Testis (tissue), 2 donors: ENCODE results near the gene KY.

Experiments
- POLR2A ChIP-seq: fragments of 450-650 bp; IDR thresholded peaks from one replicate; pipeline ENCODE4 v1.6.1; 2017; ENCODE audit warnings: antibody characterized with exemption, mild to moderate bottlenecking, moderate library complexity
- TF ChIP-seq, protein P1 (sequence below), 3 experiments: fragments of 450-650 bp in 2 of 3; fragments of 200-600 bp in 1 of 3; sonication (generic) in 1 of 3; IDR thresholded peaks; one replicate each; pipeline ENCODE4 v1.5.1; 2016 to 2019; ENCODE audit warnings: antibody characterized with exemption in 3 of 3, mild to moderate bottlenecking in 2 of 3, moderate library complexity in 1 of 3

DNA sequence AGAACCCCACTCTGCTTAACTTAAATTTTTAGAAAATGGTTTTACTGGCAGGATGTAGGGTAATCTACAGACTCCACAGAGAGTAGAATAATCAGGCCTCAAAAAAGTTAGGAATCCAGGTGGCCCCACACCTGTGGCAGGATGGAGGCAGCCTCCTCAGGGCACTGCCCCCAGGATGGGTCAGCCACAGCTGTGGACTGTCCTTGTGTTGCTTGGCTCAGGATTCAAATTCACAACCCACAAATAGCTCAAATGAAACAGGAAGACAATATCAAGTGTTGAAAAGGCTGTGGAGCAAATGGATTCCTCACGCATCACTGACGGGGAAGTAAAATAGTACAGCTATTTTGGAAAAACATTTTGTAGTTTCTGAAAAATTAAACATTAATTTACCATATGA, 36.8 kb upstream of the KY start:
- TF ChIP-seq, protein P1, sequence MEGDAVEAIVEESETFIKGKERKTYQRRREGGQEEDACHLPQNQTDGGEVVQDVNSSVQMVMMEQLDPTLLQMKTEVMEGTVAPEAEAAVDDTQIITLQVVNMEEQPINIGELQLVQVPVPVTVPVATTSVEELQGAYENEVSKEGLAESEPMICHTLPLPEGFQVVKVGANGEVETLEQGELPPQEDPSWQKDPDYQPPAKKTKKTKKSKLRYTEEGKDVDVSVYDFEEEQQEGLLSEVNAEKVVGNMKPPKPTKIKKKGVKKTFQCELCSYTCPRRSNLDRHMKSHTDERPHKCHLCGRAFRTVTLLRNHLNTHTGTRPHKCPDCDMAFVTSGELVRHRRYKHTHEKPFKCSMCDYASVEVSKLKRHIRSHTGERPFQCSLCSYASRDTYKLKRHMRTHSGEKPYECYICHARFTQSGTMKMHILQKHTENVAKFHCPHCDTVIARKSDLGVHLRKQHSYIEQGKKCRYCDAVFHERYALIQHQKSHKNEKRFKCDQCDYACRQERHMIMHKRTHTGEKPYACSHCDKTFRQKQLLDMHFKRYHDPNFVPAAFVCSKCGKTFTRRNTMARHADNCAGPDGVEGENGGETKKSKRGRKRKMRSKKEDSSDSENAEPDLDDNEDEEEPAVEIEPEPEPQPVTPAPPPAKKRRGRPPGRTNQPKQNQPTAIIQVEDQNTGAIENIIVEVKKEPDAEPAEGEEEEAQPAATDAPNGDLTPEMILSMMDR (IDR thresholded peaks at IDR 0.05): no peak
- TF ChIP-seq POLR2A: no peak
